Measurements from ENCODE around the gene ATP1B4.

DNA sequence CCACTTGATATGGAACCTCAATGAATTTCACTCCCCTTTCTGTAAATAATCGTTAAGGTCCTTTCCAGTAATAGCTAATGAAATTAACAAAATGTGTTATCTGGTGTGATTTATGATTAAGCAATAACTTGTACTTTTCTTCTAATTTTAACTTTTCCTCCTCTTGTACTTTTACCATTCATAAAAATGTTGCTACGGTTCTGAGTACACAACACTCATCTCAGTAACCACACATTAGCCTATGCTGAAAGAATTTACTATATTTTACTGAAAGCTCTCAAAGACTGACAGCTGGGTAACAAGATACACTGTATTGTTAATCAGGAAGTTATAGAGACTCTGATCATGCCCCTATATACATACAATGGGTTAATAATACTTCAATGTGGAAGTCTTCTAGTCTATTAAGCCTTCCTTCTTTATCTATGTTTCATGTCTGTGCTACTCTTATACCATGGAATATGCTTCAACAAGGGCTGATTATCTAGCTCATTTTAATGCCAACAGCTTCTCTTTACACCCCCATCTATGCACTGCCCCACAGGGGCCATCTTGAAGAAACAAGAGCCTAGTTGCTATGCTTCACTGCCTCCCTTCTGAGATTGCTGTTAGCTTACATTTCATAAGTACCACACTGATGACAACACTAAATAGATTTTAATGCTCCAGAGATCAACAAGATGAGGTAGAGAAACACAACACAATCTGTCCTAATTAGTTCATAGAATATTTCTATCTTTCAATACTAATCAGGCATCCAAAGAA, 68.1 kb downstream of the ATP1B4 start:
- TF ChIP-seq, protein P1, sequence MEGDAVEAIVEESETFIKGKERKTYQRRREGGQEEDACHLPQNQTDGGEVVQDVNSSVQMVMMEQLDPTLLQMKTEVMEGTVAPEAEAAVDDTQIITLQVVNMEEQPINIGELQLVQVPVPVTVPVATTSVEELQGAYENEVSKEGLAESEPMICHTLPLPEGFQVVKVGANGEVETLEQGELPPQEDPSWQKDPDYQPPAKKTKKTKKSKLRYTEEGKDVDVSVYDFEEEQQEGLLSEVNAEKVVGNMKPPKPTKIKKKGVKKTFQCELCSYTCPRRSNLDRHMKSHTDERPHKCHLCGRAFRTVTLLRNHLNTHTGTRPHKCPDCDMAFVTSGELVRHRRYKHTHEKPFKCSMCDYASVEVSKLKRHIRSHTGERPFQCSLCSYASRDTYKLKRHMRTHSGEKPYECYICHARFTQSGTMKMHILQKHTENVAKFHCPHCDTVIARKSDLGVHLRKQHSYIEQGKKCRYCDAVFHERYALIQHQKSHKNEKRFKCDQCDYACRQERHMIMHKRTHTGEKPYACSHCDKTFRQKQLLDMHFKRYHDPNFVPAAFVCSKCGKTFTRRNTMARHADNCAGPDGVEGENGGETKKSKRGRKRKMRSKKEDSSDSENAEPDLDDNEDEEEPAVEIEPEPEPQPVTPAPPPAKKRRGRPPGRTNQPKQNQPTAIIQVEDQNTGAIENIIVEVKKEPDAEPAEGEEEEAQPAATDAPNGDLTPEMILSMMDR (IDR thresholded peaks at IDR 0.05; ENCODE audit: control extremely low read depth in 1 of 3, insufficient read depth in 1 of 3, low read depth in 1 of 3, low read length in 3 of 3), result no peak
- no peak for TF ChIP-seq EZH2 (IDR thresholded peaks at IDR 0.05; ENCODE audit: low read depth, low read length, severe bottlenecking)
- no peak for TF ChIP-seq BCL11A (IDR thresholded peaks at IDR 0.05; ENCODE audit: low read depth in 2 of 2, low read length in 2 of 2)
- no peak for TF ChIP-seq POLR2A (IDR thresholded peaks at IDR 0.05; ENCODE audit: control extremely low read depth in 1 of 2, low read depth in 2 of 2, low read length in 2 of 2)
- TF ChIP-seq GABPA (IDR thresholded peaks at IDR 0.05; ENCODE audit: borderline replicate concordance, insufficient read depth, low read length), result no peak
- no peak for TF ChIP-seq EP300 (IDR thresholded peaks at IDR 0.05; ENCODE audit: borderline replicate concordance in 1 of 2, low read depth in 2 of 2, low read length in 2 of 2)
- TF ChIP-seq, protein P2, sequence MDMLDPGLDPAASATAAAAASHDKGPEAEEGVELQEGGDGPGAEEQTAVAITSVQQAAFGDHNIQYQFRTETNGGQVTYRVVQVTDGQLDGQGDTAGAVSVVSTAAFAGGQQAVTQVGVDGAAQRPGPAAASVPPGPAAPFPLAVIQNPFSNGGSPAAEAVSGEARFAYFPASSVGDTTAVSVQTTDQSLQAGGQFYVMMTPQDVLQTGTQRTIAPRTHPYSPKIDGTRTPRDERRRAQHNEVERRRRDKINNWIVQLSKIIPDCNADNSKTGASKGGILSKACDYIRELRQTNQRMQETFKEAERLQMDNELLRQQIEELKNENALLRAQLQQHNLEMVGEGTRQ (IDR thresholded peaks at IDR 0.05; ENCODE audit: low read length), result no peak
